NCI-H2107 (cell line): Measurements from ENCODE around the gene MFGE8.

Experiments used
- DNase-seq: peaks from one replicate; lab custom pipeline; 2025; lab: John Stamatoyannopoulos, UW

The MFGE8 gene

DNA sequence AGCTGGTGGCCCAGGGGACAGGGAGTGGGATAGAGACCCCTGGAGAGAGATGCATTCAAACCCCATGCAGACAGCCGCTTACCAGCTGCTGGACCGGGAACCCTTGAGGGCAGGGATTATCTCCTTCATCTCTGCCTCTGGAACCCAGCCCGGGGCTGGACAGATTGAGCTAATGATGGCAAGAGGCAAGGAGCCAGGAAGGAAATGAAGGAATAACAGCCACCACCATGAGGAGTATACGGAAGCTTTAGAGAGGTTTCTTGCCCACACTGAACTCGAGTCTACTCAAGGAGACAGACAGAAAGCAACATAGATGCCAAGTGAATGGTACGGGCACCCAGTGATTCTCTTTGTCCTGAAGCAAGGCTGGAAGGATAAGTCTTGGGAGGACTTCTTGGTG lies 41.1 kb downstream of the MFGE8 start:
- no peak for DNase-seq

DNA sequence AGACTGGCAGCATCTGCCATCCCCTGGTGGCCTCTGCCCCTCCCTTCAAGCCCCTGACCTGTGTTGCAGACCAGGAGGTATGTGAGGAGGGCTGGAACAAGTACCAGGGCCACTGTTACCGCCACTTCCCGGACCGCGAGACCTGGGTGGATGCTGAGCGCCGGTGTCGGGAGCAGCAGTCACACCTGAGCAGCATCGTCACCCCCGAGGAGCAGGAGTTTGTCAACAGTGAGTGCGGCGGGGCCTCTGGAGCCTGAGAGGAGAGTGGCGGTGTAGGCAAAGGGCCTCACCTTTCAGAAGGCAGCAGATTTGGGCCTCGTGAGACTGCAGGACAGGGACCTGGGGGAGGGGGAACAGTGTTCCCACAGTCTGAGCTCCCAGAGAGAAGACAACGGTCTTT lies 41.9 kb downstream of the MFGE8 start:
- DNase-seq = no peak

DNA sequence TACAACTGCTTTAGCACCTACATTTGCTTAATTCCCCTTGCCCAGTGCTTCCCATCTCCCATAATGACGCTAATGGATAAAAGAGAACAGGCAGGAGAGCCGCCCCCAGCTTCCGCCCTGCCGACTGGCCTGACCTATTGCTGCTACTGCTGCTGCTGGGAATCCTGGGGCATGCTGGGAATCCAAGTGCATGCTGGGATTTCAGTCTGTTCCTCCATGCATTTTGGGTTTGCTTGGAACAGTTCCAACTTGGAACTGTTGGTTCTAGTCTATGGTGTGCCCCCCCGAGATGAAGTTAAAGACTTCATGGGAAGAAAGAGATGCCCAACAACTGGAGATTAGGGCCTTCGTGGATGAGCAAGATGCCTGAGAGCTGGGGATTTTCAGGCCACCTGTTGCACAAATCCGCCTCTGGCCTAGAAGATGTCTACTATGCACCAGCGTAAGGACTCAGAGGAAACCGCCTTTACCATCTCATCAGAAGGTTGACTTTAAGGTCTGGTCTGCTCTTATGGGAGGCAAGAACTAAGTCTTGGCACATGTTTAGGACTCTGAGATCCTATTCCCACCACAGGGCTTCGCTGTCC lies 46.8 kb downstream of the MFGE8 start:
- DNase-seq = no peak

DNA sequence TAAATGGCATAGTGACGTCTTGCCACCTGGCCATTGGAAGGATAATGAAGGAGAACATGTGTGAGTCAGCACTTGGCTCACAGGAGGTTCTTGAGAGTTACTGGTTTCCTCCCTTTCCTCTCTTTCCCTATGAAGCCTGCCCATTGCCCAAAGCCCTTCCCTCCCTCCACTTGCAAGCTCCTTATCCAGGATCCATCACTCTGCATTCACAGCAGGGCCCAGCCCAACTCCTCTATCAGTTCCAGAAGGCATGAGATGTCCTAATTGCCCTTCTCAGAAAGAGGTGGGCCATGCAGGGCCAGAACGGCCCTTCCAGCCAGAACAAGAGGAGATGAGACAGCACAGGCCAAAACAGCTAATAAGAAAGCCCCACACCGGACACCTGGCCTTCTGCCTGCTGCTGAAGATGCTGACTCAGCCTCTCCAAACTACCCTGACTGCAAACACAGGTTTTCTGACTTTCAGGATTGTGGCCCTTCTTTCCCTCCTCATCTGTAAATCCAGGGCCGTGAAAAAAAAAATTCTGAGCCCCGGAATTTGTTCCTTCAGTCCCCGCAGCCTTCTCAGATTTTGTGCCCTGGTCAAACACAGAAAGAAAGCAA lies 47.6 kb downstream of the MFGE8 start:
- no peak for DNase-seq

DNA sequence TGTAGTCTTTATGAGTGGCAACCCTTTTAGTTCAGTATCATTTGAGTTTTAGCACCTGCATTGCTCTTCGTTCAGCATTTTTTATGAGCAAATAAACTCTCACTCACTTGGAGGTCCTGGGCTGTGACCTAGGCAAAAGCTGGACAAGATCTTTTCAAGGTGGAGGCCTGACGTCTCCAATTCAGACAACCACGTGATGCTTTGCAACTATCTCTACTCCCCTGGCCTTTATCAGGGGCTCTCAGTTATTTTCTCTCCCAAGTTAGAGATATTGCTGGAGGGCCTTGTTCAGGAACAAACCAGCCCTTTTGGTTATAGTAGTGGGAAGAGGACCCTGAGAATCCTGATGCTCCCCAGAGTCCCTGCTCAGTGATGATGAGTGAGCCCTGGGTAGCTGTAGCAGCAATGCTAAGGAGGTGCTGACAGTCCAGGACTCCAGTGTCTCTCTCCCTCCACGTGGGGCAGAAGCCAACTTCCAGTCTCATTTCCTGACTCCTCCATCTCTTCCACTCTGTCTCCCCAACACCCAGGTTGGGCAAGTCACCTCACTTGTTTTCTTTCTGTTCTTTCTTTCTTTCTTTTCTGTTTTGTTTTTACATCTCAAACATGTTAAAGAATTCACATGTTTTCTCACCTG lies 48.2 kb downstream of the MFGE8 start:
- DNase-seq = no peak

DNA sequence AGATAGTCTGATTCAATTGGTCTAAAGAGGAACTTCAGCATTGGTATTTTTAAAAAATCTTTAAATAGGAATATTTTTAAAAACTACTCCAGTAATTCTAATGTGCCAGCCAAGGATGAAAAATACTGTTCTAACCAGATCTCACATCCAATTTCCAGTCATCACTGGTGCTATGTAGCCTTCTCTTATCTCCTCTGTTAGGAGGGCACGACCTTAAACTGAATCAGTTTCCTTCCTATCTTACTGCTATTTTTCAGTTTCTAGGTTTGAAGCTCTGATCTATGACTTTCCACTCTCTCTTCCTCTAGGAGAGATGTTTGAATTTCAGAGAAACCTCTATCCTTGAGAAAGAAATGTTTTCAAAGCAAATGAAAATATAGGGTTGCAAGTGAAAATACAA lies 49.8 kb downstream of the MFGE8 start:
- DNase-seq = no peak

DNA sequence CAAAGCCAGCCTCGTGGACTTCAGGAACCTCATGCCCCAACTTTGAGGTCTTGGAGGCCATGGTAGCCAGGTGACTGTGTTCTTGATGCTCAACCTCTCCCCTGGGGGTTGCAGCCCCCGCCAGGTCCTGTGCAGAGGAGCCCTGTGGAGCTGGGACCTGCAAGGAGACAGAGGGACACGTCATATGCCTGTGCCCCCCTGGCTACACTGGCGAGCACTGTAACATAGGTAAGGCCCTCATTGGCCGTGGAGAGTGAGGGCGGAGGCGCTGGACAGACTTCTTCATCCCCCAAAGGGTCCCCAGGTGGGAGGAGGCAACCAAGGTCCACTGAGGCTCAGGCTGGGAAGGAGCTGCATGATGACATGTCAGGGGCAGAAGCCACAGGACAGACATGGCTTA lies 53.0 kb downstream of the MFGE8 start:
- DNase-seq = no peak

DNA sequence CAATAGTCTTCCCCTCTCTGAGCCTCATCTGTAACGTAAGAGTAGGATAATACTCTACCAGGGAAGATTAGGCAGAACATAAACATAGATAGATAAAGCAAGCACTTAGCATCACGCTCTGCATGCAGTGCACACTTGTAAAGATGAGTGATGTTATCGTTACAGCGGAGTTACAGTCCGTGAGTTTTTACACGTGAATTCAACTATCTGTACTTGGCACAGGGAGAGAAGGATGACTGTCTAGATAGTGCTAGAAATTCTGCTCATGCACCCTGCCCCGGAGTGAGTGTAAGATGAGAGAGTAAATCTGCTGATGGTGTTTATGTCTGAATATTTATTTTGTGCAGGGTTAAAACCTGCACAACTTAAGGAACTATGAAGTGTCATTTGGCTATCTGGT lies 53.6 kb downstream of the MFGE8 start:
- DNase-seq = no peak

DNA sequence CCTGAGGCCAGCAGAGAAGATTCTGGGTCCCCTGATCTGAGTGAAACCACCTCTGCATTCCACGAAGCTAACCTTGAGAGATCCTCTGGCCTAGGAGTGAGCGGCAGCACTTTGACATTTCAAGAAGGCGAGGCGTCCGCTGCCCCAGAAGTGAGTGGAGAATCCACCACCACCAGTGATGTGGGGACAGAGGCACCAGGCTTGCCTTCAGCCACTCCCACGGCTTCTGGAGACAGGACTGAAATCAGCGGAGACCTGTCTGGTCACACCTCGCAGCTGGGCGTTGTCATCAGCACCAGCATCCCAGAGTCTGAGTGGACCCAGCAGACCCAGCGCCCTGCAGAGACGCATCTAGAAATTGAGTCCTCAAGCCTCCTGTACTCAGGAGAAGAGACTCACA lies 54.2 kb downstream of the MFGE8 start:
- DNase-seq = no peak

DNA sequence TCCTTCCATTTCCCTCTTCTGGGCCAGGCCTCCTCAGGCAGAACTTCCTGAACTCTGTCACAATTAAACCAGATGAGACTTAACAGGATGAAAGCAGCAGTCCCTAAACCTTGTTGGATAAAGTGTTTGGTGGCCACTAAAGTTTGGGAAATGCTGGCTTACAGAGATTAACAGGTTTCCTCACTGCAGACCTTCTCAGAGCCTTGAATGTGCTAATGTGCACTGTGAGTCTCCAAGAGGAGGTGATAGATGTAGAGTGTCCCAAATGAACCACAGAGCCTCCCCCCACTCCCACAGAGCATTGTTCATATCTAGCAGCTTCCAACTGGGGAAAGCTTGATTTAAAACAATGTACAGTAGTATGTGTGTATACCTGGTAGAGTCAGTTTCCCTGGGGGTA lies 60.7 kb downstream of the MFGE8 start:
- DNase-seq = no peak

DNA sequence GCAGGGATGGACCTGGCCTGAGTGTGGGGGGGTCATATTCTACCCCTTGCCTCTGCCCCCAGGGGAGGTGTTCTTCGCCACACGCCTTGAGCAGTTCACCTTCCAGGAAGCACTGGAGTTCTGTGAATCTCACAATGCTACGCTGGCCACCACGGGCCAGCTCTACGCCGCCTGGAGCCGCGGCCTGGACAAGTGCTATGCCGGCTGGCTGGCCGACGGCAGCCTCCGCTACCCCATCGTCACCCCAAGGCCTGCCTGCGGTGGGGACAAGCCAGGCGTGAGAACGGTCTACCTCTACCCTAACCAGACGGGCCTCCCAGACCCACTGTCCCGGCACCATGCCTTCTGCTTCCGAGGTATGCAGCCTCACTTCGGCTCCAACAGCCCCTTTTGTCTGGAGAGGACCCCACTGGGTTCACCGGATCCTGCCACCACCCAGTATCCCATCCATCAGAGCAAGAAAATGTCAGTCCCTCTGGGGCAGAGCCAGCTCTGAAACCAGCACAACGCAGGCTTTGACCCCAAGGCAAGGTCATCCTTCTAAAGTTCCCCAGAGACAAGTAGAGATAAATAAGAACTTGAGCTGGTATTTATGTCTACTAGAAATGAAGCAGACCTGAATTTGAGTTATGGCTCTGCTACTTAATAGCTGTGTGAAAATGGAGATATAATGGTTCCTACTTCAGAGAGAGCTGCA lies 63.7 kb downstream of the MFGE8 start:
- no peak for DNase-seq
